Measurements from ENCODE around the gene PIWIL4.
"Not testable (repeated sequence)": the region's sequence is repeated elsewhere in the genome, so short reads cannot be mapped to it uniquely, and the experiment has no call there.

Gene PIWIL4

GRCh38 chr11:94638301-94638901, 71.2 kb downstream of the PIWIL4 start:
- DNase-seq (ENCODE audit: low spot score), result no peak

DNA sequence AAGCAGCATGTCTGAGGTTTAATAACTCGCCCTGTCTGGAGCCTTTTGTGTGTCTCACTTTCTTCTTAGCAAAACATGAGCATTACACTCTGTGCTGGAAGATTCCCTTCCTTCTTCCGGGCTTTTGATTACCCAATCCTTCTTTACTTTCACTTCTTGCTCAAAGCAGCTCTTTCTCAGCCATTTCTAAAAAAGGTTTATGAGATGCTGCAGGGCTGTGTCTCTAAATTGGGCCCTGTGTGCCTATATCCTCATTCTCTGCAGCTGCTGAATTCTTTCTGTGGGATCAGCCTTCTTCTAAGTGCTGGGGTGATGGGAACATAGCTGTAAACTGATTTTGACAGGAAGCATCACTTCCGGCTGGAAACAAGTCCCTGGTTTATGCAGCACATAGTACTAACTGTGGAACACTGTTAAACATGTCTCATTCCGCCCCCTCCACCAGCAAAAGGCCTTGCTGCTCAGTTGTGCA, 71.8 kb downstream of the PIWIL4 start:
- no peak for DNase-seq (ENCODE audit: low spot score)

DNA sequence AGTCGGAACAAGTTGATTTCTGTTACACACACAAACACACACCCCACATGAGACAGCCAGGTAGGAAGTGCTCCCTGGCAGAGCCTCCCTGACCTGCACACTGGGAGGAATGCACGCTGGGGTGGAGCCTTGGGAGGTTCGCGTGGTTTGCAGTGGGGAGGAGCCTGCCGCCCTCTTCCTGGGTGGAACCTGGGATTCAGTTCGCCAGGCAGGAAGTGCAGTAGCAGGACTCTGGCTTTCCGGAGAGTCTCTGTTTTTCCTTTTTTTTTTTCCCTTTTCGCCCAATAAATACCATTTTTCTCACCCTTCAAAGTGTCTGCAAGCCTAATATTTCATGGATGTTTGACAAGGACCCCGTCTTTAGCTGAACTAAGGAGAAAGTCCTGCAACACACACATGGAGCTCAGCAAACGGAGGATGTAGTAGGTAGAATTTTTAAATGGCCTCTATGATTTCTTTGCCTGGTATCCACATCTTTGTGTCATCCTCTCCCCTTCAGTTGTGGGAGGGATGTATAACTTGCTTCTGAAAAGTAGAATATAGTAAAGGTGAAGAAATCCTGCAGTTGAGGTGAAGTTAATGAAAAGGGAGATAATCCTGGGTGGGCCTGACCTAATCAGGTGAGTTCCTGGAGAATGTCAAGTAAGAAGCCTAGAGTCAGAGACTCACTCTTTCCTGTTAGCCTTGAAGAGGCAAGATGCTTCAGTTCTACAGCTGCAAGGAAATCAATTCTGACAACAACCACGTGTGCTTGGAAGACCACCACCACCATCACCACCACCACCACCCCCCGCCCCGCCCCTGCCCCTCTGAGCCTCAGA, 72.9 kb downstream of the PIWIL4 start:
- DNase-seq (ENCODE audit: low spot score), result no peak

GRCh38 chr11:94641167-94641761, 74.1 kb downstream of the PIWIL4 start:
- no peak for DNase-seq (ENCODE audit: low spot score)

DNA sequence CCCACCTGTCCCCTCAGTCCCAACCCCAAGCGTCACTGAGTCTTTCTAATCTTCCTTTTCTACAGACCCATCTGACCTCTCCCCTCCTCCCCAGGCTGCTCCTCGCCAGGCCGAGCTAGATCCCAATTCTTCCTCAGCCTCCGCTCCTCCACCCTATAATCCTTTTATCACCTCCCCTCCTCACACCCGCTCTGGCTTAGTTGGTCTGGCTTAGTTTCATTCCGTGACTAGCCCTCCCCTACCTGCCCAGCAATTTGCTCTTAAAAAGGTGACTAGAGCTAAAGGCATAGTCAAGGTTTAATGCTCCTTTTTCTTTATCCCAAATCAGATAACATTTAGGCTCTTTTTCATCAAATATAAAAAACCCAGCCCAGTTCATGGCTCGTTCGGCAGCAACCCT, 76.0 kb downstream of the PIWIL4 start:
- not testable (repeated sequence) for DNase-seq (ENCODE audit: low spot score)

DNA sequence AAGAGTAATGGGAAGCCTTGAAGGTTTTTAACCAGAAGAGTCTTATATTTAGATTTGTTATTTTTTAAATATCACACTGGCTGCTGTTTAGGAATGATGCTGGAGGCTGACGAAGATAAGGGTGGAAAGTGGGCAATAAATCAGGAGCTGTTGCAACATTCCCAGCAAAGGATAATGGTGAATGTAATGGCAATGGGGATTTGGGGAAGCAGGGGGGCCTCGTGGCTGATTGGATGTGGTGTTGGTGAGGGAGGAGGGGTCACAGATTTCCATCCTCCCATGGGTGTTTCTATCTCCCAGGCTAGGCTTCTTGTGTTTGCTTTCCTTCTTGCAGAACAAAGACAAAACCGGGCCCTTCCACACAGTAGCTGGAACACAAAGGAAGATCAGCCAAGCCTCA, 80.8 kb downstream of the PIWIL4 start:
- no peak for DNase-seq (ENCODE audit: low spot score)

DNA sequence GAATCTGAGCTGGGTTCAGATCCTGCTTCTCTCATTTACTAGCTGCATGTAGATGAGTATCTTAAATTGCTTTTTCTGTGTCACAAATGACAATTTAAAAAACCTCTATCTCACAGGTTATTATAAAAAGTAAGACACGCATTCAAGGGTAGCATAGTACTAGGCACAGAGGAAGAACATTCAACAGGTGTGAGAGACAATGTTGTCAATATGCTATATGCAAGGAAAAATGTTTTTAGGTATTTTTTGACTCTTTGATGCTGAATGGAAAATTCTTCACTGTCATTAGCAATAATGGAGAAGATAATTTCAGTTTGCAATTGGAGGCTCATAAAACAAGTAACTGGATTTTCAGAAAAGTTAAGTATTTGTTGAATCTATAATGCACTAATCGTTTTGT, 81.6 kb downstream of the PIWIL4 start:
- DNase-seq (ENCODE audit: low spot score), result no peak

DNA sequence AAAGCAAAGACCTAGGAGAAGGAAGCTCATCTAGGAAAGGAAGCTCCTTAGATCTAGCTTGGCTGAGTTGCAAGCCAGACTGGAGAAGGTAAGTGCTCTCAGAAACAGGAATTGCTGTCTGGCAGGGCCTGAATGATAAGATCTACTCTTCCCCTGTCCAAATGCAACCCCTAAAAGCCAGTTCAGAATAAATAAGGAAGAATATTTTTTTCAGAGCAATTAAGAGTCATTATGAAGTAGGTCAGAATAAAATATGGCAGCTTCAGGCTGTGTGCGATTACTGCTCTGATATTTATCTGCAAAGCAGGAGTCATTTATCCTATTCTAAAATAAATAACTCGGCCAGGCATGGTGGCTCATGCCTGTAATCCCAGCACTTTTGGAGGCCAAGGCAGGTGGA, 82.1 kb downstream of the PIWIL4 start:
- DNase-seq (ENCODE audit: low spot score), result no peak

DNA sequence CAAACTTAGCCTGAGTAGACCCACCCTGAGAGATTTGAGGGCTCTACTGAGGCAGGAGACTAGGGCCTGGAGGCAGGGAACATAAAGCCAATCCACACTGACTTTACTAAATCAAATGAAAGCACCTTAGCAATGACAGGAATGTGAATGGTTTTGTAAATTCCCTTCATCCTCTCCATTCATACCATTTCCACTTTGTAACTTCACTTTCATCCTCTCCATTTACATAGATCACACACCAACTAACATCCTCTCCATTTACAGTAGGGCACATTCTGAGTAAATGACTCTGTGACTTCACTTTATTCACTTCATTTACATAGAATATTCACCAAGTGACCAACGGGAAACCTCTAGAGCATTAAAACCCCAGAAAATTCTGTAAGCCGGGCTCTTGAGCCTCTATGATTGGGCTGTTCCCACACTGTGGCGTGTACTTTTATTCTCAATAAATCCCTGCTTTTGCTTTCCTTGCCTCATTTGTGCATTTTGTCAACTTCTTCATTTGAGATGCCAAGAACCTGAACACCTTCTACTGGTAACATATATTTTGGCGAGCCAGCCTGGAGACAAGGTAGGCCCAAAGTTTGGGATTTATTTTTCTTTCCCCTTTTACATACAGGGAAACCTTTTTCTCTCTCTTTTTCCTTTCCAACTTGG, 82.9 kb downstream of the PIWIL4 start:
- no peak for DNase-seq (ENCODE audit: low spot score)

GRCh38 chr11:94650756-94651155, 83.6 kb downstream of the PIWIL4 start:
- no peak for DNase-seq (ENCODE audit: low spot score)

DNA sequence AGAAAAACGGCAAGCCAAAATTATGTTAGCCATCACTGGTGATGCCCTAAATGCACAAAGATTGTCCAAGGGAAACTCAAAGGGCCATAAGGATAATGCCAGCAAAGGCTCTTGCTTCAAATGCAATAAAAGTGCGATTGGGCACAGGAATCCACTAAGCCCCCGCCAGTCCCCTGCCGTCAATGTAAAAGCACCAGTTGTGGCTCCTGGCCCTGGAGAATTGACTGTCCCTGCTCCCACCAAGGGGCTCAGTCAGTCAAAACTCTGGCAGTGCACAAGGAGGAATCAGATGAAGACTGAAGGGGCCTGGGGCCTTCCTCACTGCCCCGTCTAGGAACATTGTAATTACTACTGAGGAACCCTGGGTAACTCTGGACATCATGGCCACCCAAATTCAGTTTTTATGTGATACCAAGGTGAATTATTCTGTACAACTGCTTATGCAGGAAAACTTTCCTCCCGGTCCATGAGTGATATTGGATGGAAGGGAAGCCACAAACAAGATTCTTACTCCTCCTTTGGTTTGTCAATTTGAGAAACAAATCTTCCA, 85.6 kb downstream of the PIWIL4 start:
- no peak for DNase-seq (ENCODE audit: low spot score)

- DNase-seq (ENCODE audit: low spot score), result no peak
These were observed 86.4 kb downstream of the PIWIL4 start for GRCh38 chr11:94653561-94653960.

GRCh38 chr11:94654201-94654600, 87.0 kb downstream of the PIWIL4 start:
- DNase-seq (ENCODE audit: low spot score), result no peak

GRCh38 chr11:94655291-94655690, 88.1 kb downstream of the PIWIL4 start:
- no peak for DNase-seq (ENCODE audit: low spot score)

DNA sequence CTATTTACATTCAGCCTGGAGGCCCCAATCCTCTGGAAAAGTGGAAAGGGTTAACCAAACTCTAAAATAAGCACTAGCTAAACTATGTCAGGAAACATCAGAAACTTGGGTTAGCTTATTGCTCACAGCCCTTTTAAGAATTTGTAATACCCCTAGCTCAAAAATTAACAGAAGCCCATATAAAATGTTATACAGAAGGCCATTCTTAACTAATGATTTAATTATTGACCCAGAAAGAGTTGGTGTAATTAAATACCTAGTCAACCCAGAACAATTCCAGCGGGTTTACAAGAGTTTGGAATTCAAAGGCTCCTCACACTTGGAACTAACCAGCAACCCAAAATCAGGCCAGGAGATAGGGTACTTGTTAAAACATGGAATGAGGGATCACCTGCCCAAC, 88.8 kb downstream of the PIWIL4 start:
- DNase-seq (ENCODE audit: low spot score), result no peak

- DNase-seq (ENCODE audit: low spot score), result no peak
These were observed 89.8 kb downstream of the PIWIL4 start for GRCh38 chr11:94656968-94657367.

GRCh38 chr11:94657629-94658028, 90.5 kb downstream of the PIWIL4 start:
- DNase-seq (ENCODE audit: low spot score), result no peak

DNA sequence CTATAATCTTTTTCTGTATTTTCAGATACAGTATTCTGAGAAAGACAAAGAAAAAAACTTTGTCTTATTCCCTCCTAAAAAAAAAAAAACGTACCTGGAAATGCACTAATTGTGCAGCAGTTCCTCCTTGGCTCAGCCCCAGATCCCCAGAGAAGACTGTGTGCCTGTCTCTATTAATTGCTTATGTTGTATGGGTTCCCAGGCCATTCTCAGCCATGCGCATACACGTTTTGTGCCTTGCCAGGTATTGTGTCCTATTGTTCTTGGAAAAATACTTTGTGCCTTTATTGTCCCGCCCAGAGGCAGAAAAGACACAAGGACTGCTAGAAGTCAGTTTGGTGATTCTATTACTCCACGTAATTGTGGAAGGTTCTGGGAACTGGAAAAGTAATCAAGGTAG, 91.2 kb downstream of the PIWIL4 start:
- DNase-seq (ENCODE audit: low spot score), result no peak

- no peak for DNase-seq (ENCODE audit: low spot score)
These were observed 91.7 kb downstream of the PIWIL4 start for GRCh38 chr11:94658888-94659287.

DNA sequence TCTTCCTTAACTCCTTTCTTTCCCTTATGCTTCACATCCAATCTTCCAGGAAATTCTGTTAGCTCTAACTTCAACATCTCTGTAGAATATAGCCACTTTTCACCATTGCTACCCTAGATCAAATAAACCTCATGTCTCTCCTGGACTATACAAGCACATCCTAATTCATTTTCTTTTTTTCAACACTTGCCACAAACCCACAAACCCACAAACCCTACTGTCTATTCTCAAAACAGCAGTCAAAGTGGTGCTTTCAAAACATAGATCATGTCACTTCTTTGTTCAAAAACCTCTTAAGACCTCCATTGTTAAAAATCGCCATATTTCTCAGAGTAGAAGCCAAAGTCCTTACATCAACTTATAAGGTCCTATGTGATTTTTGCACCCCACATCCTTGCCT, 94.3 kb downstream of the PIWIL4 start:
- DNase-seq (ENCODE audit: low spot score), result no peak

DNA sequence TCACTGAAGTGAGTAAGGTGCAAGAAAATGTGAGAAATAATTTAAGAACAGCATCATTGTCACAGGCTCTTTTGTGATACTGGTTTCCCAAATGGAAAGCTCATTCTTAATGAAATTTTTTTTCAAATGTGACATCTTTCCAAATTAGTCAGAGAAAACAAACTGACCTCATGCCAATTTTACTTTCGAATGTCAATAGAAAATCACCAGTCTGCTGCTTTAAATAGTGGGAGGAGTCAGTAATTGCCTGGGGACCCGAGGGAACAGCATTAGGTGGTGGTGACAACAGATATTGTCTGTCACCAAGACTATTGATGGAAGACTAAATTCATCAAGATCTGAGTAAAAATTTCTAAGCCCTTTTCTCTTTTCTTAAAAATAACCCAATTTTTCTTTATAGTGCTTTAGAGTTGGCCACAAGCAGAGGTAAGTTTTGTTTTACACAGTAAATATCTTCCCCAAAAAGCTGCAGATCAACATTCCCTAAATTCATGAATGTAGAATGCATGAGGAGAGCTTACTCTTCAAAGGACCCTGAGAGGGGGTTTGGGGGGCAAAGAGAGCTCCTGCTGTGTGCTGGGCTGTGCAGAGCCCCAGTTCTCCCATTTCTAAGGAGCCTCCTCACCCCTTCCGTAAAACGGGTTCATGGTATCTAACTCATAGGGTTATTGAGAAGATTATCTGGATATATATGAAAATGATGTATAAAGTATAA, 95.1 kb downstream of the PIWIL4 start:
- DNase-seq (ENCODE audit: low spot score), result no peak
